Measurements from ENCODE around the gene YY2. TPM values are rescaled to one million over a fixed set of nuclear protein-coding genes. Genes with fewer than 3 reads are reported as not detected.
A peak's percentile ranks its signal among the peaks of the same experiment; 100 is the strongest.
"Not testable (repeated sequence)": the region's sequence is repeated elsewhere in the genome, so short reads cannot be mapped to it uniquely, and the experiment has no call there.

The YY2 gene
- 1 to 10 TPM; 2.3 to 3.0 (median 2.7) TPM for total RNA-seq

GRCh38 chrX:21855937-21856415, at the start of gene YY2:
Gene YY2, plus strand, starts transcription at chrX:21855987. Its CDS starts 498 bp downstream, at chrX:21856485.
- DNase-seq (ENCODE audit: low spot score) (no peak), ATAC-seq (ENCODE audit: low FRiP score) (no peak)
- no peak for TF ChIP-seq CTCF (IDR thresholded peaks at IDR 0.05)

- no peak for TF ChIP-seq CTCF (IDR thresholded peaks at IDR 0.05)
- peak; percentile 59 for ATAC-seq (ENCODE audit: low FRiP score)
- no peak for DNase-seq (ENCODE audit: low spot score)
Observed at GRCh38 chrX:21806691-21807090, 49.1 kb upstream of the YY2 start.

GRCh38 chrX:21811832-21812231, 44.0 kb upstream of the YY2 start:
- ATAC-seq (ENCODE audit: low FRiP score) (no peak), DNase-seq (ENCODE audit: low spot score) (no peak)
- TF ChIP-seq CTCF (IDR thresholded peaks at IDR 0.05): no peak

- ATAC-seq (ENCODE audit: low FRiP score) (no peak), DNase-seq (ENCODE audit: low spot score) (no peak)
- TF ChIP-seq CTCF (IDR thresholded peaks at IDR 0.05): no peak
Observed at GRCh38 chrX:21812628-21813027, 43.2 kb upstream of the YY2 start.

- ATAC-seq (ENCODE audit: low FRiP score) (no peak), DNase-seq (ENCODE audit: low spot score) (no peak)
- no peak for TF ChIP-seq CTCF (IDR thresholded peaks at IDR 0.05)
Observed at GRCh38 chrX:21813612-21814368, 42.0 kb upstream of the YY2 start.

GRCh38 chrX:21816136-21816535, 39.7 kb upstream of the YY2 start:
- no peak for DNase-seq (ENCODE audit: low spot score)
- ATAC-seq (ENCODE audit: low FRiP score): no peak
- TF ChIP-seq CTCF (IDR thresholded peaks at IDR 0.05): no peak

GRCh38 chrX:21820170-21820569, 35.6 kb upstream of the YY2 start:
- ATAC-seq (ENCODE audit: low FRiP score); DNase-seq (ENCODE audit: low spot score): not testable (repeated sequence)
